DND-41 (cell line): ENCODE data around the gene PSMB4.

Source experiments
- ATAC-seq: fragments of 200-7000 bp; cut with Tn5 transposase; 3 replicates; pipeline ENCODE4 v1.9.1; 2021; ENCODE audit warnings: low read depth; ENCODE audit not compliant: insufficient read depth
- DNase-seq: peaks from one replicate; pipeline ENCODE4 v3.0.0-alpha.2; 2020
- H2AFZ ChIP-seq: 2 replicates; pipeline ENCODE4 v1.6.0; 2012; ENCODE audit warnings: low read depth, low read length
- H3K27ac ChIP-seq: 2 replicates; pipeline ENCODE4 v1.5.1; 2012; ENCODE audit warnings: low read length, inconsistent platforms
- H3K27me3 ChIP-seq: fragments of 200-600 bp; sonication (generic); 2 replicates; pipeline ENCODE4 v1.6.0; 2012; ENCODE audit warnings: low read length, mild to moderate bottlenecking, inconsistent platforms; ENCODE audit not compliant: insufficient read depth, poor library complexity
- H3K36me3 ChIP-seq: 2 replicates; pipeline ENCODE4 v1.5.1; 2012; ENCODE audit warnings: low read length, inconsistent platforms; ENCODE audit not compliant: insufficient read depth
- H3K4me1 ChIP-seq: 2 replicates; pipeline ENCODE4 v1.5.1; 2012; ENCODE audit warnings: mild to moderate bottlenecking, low read length; ENCODE audit not compliant: insufficient read depth
- H3K4me2 ChIP-seq: 2 replicates; pipeline ENCODE4 v1.6.0; 2012; ENCODE audit warnings: mild to moderate bottlenecking, moderate library complexity, low read length, inconsistent platforms; ENCODE audit not compliant: insufficient read depth
- H3K4me3 ChIP-seq, 2 experiments: fragments of 200-600 bp in 1 of 2; shearing (Covaris generic) in 1 of 2; 2 replicates each; pipeline ENCODE4 v1.5.1; 2012 to 2016; ENCODE audit warnings: inconsistent platforms in 2 of 2, low read length in 2 of 2, mild to moderate bottlenecking in 2 of 2, low read depth in 1 of 2, moderate library complexity in 1 of 2
- H3K79me2 ChIP-seq: 2 replicates; pipeline ENCODE4 v1.6.0; 2012; ENCODE audit warnings: low read length, inconsistent platforms; ENCODE audit not compliant: insufficient read depth
- H3K9ac ChIP-seq: 2 replicates; pipeline ENCODE4 v1.6.0; 2012; ENCODE audit warnings: low read depth, mild to moderate bottlenecking, inconsistent platforms, low read length, moderate library complexity
- H3K9me3 ChIP-seq: 2 replicates; pipeline ENCODE4 v1.5.1; 2012; ENCODE audit warnings: low read length, moderate library complexity, mild to moderate bottlenecking, inconsistent platforms; ENCODE audit not compliant: insufficient read depth, severe bottlenecking
- H4K20me1 ChIP-seq: 2 replicates; pipeline ENCODE4 v1.6.0; 2012; ENCODE audit warnings: low read length; ENCODE audit not compliant: insufficient read depth
- EZH2 ChIP-seq: IDR thresholded peaks from 3 replicates; pipeline ENCODE4 v1.6.1; 2012; ENCODE audit warnings: borderline replicate concordance, low read depth, mild to moderate bottlenecking, moderate library complexity, low read length, inconsistent platforms; ENCODE audit not compliant: severe bottlenecking
- TF ChIP-seq, protein P1 (sequence below): IDR thresholded peaks from 2 replicates; pipeline ENCODE4 v1.5.1; 2012; ENCODE audit warnings: borderline replicate concordance, low read length, moderate library complexity, mild to moderate bottlenecking; ENCODE audit not compliant: poor library complexity, severe bottlenecking; ENCODE audit errors: extremely low read depth

Gene PSMB4

DNA sequence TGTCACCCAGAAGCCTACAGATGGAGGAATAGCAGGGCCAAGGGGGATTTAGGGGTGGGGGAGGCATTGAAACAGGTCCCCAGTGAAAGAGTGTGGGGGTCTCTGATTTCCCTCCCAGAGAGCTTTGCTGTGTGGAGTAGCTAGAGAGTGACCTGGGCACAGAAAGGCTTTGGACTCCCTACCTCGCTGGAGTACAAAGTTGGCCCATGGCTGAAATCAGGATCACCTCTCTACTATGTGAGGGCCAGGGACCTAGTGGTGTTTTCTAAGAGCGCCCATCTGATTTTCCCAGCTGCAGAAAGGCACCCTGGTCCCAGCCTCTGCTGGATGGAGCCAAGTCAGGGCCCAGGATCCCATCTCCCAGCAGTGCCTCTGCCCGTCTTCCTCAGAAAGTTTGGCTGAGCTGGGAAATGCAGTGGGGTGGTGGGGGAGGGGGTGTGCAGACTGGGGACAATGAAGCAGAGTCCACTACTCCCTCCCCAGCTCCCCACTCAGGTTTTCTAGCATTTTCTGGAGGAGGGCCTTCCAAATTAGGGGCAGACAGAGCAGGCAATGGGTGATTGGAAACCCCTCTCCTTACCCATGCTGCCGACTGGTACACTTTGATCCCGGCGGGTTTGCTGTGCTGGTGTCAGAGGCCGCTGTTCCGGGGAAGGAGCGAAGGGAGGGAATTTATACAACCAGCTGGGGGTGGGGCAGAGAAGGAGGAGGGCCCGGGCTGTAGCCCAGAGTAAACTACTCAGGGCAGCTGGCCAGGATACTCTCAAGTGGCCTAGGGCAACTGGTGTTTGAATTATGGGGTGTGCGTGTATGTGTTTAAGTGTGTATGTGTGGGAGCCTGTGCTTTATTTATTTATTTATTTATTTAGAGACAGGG lies 27.1 kb upstream of the PSMB4 start, which contains the start of gene SELENBP1:
TSS of gene SELENBP1 (minus strand) at position 648 of the 877 bp plus-strand sequence. CDS start at position 584, 64 bp downstream.
- no peaks in the 10 kb centered on the region for H3K9me3 ChIP-seq
- H3K4me1 ChIP-seq, result peaks cover 9% of the 10 kb centered on the region
- no peak within 1 kb of the TSS for H3K27ac ChIP-seq
- H3K79me2 ChIP-seq, result no peaks in the 10 kb centered on the region
- TF ChIP-seq, protein P1, sequence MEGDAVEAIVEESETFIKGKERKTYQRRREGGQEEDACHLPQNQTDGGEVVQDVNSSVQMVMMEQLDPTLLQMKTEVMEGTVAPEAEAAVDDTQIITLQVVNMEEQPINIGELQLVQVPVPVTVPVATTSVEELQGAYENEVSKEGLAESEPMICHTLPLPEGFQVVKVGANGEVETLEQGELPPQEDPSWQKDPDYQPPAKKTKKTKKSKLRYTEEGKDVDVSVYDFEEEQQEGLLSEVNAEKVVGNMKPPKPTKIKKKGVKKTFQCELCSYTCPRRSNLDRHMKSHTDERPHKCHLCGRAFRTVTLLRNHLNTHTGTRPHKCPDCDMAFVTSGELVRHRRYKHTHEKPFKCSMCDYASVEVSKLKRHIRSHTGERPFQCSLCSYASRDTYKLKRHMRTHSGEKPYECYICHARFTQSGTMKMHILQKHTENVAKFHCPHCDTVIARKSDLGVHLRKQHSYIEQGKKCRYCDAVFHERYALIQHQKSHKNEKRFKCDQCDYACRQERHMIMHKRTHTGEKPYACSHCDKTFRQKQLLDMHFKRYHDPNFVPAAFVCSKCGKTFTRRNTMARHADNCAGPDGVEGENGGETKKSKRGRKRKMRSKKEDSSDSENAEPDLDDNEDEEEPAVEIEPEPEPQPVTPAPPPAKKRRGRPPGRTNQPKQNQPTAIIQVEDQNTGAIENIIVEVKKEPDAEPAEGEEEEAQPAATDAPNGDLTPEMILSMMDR, result no peak
- no peak for TF ChIP-seq EZH2
- H3K27me3 ChIP-seq, result peaks cover 2% of the 10 kb centered on the region
- no peak within 1 kb of the TSS for H3K4me2 ChIP-seq
- no peak for ATAC-seq
- H3K36me3 ChIP-seq, result no peaks in the 10 kb centered on the region
- H2AFZ ChIP-seq, result no peak within 1 kb of the TSS
- no peaks in the 10 kb centered on the region for H4K20me1 ChIP-seq
- no peak for DNase-seq
- H3K4me3 ChIP-seq, result no peak within 1 kb of the TSS
- H3K9ac ChIP-seq, result no peak within 1 kb of the TSS

DNA sequence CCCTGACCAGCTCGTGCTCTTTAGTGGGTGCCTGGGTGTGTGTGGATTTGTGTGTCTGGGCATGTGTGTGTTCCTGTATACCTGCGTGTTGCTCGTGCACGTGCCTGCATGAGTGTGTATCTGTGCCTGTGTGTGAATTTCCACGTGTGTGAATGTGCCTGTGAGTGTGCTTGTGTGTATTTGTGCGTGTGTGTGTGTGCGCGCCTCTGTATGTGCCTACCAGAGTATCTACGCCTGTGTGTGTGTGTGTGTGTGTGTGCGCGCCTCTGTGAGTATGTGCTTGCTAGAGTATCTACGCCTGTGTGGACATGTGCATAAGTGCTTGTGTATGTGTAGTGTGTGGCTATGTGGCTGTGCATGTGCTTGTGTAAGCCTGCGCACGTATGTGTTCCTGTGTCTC lies 26.2 kb upstream of the PSMB4 start:
- Histone ChIP-seq H3K4me2 (no peak overlapping the region), H3K79me2 (no peaks in the 10 kb centered on the region), H3K4me3 (no peak overlapping the region), H3K9ac (no peak overlapping the region), H3K27me3 (peaks cover 2% of the 10 kb centered on the region), H4K20me1 (no peaks in the 10 kb centered on the region), H3K27ac (no peak overlapping the region), H3K9me3 (no peaks in the 10 kb centered on the region), H3K36me3 (no peaks in the 10 kb centered on the region), H3K4me1 (peaks cover 9% of the 10 kb centered on the region), H2AFZ (no peak overlapping the region)
- TF ChIP-seq, protein P1, result no peak
- no peak for TF ChIP-seq EZH2
- DNase-seq (no peak), ATAC-seq (no peak)

DNA sequence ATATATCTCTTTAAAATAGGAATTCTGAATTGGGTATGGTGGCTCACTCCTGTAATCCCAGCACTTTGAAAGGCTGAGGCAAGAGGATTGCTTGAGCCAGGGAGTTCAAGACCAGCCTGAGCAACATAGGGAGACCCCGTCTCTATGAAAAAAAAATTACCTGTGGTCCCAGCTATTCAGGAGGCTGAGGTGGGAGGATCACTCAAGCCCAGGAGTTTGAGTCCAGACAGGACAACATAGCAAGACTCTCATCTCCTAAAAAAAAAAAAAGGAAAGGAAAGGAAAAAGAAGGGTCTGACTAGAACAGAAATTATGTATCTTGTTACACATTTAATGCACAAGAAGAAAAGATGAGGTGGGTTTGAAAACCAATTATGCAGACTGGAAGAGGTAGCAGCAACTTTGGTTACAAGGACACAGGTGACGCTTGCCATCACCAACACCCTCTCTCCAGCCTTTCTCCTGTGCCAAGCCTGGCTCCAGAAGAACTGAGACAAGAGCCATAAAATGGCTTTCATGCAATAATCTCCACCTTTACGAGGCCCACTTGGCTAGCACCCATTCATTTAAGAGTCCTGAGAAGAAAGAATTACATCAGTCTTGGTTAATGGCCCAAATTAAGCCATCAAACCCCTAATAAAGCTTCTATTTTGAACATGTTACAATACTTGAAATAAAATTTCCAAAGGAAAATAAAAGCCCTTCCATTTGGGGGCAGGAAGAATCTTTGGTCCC lies 22.1 kb upstream of the PSMB4 start:
- no peak for DNase-seq
- H3K9ac ChIP-seq, result no peak overlapping the region
- no peaks in the 10 kb centered on the region for H3K4me1 ChIP-seq
- H3K4me2 ChIP-seq, result no peak overlapping the region
- no peak overlapping the region for H2AFZ ChIP-seq
- H4K20me1 ChIP-seq, result no peaks in the 10 kb centered on the region
- no peak for TF ChIP-seq EZH2
- TF ChIP-seq, protein P1, result no peak
- H3K27ac ChIP-seq, result no peak overlapping the region
- no peak overlapping the region for H3K4me3 ChIP-seq
- ATAC-seq, result no peak
- no peaks in the 10 kb centered on the region for H3K36me3 ChIP-seq
- H3K79me2 ChIP-seq, result no peaks in the 10 kb centered on the region
- H3K9me3 ChIP-seq, result no peaks in the 10 kb centered on the region
- H3K27me3 ChIP-seq, result peaks cover 2% of the 10 kb centered on the region
